Measurements from ENCODE around the gene BABAM2.
"Not testable (repeated sequence)": the region's sequence is repeated elsewhere in the genome, so short reads cannot be mapped to it uniquely, and the experiment has no call there.

The BABAM2 gene

GRCh38 chr2:28085201-28085600, 194.7 kb downstream of the BABAM2 start:
- DNase-seq = no peak

GRCh38 chr2:28086611-28087010, 196.1 kb downstream of the BABAM2 start:
- DNase-seq = no peak

- DNase-seq = no peak
These were observed 198.4 kb downstream of the BABAM2 start for GRCh38 chr2:28088970-28089369.

- DNase-seq = no peak
These were observed 199.0 kb downstream of the BABAM2 start for GRCh38 chr2:28089486-28089885.

- no peak for DNase-seq
These were observed 202.8 kb downstream of the BABAM2 start for GRCh38 chr2:28093308-28093707.

DNA sequence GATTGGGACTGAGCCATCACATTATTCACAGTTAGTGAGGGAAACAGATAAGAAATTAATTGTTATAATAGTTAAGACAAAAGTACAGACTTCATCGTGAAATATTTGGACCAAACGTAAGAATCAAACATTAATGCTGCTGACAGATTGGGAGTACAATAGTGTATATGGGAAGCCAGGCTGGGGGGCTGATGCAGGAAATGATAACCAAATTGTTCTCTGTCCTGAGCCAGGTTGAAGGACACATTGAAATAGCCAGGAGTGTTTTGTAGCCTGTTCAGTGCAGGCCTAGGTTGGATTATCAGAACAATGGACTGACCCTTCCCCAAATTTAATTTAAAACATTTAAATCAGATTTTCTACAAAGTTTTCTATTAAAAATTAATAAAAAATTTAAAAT, 203.2 kb downstream of the BABAM2 start:
- DNase-seq = no peak

- no peak for DNase-seq
These were observed 204.2 kb downstream of the BABAM2 start for GRCh38 chr2:28094739-28095138.

- no peak for DNase-seq
These were observed 205.1 kb downstream of the BABAM2 start for GRCh38 chr2:28095622-28096021.

DNA sequence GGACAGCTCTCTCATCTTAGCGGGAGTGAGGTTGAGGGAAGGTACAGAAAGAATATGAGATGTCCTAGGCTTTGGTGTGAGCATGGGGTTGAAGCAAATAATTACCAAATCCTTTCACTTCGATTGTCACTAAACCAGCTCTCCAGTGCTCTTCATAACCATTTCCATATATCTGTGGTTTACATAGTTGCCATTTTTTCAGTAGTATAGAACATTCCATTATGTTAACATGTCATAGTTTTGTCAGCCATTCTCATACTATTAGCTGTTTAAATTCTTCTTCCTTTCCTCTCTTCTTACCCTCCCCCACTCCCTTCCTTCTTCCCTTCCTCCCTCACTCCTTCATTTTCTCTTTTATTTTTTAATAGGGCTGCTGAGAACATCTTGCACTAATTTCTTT, 205.9 kb downstream of the BABAM2 start:
- no peak for DNase-seq

- DNase-seq = no peak
These were observed 208.1 kb downstream of the BABAM2 start for GRCh38 chr2:28098501-28099225.

DNA sequence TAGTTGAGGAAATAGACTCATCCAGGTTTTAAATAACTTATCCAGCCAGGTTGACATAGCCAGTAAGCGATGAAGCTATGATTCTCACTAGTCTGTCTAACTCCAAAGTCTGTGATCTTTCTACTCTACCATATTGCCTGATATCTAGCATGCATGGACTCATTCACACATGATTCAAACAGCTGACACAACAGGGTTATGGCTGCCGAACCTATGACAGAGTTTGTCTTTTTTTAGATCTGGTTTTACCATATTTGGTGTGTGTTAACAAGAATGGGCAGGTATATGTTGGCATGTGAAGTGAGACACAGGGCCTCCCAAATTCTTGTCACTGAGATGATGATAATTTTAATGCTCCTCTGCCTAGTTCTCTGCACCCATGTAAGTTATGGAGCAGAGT, 210.6 kb downstream of the BABAM2 start:
- no peak for DNase-seq

DNA sequence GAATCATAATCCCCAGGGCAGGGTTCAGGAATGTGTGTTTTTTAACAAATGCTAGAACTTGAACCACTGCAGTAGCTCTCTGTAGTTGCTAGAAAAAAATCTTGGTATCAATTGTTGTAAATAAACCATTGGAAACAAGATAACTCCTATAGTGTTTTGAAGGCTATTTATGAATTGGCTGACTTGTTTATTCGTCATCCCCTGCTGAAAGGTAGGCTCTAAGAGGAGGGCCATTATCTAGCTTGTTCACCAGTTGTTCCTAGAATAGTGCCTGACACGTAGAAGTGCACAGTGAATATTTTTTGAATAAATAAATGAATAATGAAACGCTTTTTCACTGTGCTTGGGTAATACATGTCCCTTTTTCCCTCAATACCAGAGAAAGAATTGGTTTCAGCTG, 211.4 kb downstream of the BABAM2 start:
- DNase-seq = no peak

DNA sequence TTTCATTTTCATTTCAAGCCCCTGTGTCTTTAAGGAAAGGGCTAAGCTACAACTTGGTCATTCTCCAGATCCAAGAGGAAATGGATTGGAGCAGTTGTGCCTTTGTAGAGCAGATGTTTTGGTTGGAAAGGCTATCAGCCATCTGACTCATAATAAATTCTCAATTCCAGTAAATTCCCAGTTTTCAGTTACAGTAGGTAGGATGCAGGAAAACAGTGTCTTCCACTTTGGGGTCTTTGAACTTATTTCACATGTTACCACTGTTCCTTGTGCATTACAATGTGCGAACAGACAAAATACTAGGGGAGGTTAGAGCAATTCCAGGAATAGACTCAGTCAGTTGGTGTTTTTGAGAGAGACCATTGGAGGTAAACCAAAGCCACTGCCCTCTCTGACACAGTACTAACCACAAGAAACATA, 211.9 kb downstream of the BABAM2 start:
- no peak for DNase-seq

GRCh38 chr2:28103611-28104010, 213.1 kb downstream of the BABAM2 start:
- DNase-seq = no peak

DNA sequence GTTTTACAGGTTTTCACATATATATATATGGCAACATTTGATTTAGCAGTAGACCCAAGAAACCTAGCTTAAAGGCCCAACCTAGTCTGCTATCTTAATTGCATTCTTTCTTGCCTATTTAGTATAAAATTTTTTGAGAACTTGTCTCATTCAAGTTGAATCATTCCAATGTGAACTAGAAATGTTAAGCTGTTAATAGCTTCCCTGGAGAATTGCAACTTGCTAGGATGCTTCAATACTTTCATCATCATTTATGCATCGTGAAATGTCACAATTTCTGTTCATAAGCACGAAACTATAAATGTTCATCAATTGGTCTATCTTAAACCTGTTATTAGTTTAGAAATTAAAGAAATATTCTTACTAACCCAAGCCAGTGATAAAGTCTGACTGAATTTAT, 217.6 kb downstream of the BABAM2 start:
- DNase-seq = no peak

DNA sequence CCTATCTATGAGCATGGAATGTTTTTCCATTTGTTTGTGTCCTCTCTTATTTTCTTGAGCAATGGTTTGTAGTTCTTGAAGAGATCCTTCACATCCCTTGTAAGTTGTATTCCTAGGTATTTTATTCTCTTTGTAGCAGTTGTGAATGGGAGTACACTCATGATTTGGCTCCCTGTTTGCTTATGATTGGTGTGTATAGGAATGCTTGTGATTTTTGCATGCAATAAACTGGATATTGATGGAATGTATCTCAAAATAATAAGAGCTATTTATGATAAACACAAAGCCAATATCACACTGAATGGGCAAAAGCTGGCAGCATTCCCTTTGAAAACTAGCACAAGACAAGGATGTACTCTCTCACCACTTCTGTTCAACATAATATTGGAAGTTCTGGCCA, 223.2 kb downstream of the BABAM2 start:
- not testable (repeated sequence) for DNase-seq

DNA sequence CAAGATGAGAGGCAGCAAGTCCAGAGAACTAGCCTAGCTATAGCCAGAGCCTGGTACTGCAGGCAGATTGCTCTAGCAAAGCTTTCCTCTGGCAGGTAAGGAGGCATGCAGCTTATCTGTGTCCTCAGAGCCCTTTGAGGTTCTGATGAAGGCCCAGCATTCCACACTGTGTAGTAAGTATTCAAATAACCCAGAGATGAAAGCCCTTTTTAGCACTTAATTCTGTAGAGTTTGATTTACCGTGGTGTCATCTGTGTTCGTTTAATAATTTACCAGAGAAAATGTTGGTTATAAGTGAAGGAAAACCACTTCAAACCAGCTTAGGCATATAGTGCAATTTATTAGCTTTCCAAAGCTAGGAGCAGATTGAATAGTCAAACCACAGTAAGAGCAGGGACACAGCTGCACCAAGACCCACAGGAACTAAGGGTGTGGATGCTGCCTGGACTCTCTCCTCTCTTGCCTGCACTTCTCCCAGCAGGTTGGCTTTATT, 226.6 kb downstream of the BABAM2 start:
- no peak for DNase-seq

- no peak for DNase-seq
These were observed 229.1 kb downstream of the BABAM2 start for GRCh38 chr2:28119631-28120030.

GRCh38 chr2:28128281-28128950, 237.9 kb downstream of the BABAM2 start:
- no peak for DNase-seq

DNA sequence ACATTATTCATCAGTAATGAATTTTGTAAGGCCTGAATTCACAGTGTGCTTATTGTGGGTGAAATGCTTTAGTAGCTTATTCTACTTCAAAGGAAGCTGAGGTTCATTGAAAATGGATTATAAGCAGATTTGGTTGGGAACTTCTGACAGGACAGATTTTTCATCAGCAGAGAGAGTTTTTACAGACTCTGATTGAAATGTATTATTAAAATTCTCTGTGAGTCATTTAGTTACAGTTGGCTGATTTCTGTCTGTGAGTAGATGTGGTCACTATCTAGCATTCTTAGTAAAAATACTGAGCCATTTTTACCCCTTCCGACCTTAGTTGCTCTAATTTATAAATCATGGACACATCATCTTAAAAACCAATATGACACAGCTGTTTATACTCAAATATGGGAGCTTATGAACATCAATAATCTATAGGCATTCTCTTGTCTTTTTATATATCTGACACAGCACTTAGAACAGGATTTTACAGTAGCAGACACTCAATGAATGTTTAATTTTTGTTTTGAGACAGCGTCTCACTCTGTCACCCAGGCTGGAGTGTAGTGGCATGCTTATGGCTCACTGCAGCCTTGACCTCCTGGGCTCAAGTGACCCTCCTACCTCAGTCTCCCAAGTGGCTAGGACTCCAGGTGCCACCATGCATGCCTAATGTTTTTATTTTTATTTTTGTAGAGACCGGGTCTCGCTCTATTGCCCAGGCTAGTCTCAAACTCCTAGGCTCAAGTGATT, 239.6 kb downstream of the BABAM2 start:
- no peak for DNase-seq

DNA sequence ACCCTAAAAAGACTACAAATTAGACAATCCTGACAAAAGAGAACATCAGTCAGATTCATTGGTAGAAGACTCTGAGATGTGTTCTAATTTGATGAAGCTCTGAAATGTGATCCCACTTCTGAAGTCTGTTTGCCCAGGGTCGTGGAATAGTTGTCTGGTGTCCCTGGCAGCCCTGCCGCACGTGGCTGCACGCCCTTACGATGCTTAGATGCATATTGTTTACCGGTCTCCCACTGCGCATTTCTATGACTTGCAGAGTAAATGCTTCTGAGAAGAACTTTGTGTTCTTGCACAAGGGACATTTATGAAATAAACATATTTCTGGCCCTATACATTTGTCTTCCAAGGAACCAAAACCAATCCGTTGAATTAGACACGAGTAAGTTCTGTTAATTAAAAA, 243.2 kb downstream of the BABAM2 start:
- no peak for DNase-seq

- DNase-seq = no peak
These were observed 243.8 kb downstream of the BABAM2 start for GRCh38 chr2:28134262-28134812.

GRCh38 chr2:28134857-28135256, 244.3 kb downstream of the BABAM2 start:
- no peak for DNase-seq

DNA sequence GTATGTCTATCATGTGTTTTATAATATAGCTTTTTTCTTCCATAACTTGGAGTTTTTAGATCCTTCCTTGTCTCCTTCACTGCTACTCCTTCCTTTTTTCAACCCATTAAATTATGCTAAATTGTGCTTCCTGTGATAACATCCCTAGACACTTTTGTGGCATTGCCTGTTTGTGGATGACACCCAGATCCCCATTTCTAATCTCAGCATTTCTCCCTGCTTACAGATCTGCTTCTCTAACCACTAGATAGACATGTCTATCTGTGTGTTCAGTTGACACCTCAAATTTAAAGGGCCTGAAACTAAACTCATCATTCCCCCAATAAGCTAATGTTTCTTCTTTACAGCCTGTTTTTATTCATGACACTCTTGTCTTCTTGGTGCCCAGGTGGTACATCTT, 244.8 kb downstream of the BABAM2 start:
- DNase-seq = no peak

Measured in NCI-H2227 treated with DMSO at 0.1 percent for 48 hours (cell line).